Parathyroid adenoma (tissue), 2 donors: ENCODE results near the gene WRAP73.

Experiments used
- H2AFZ ChIP-seq: fragments of 300-600 bp; sonication (generic); one replicate; pipeline ENCODE4 v1.7.0; 2017; ENCODE audit warnings: antibody characterized with exemption, mild to moderate bottlenecking
- H3K27ac ChIP-seq: fragments of 300-600 bp; sonication (generic); one replicate; pipeline ENCODE4 v1.7.0; 2017
- H3K27me3 ChIP-seq: fragments of 300-600 bp; sonication (generic); one replicate; pipeline ENCODE4 v1.7.0; 2017; ENCODE audit warnings: low read length; ENCODE audit not compliant: control insufficient read depth, insufficient read depth
- H3K36me3 ChIP-seq: fragments of 300-600 bp; sonication (generic); one replicate; pipeline ENCODE4 v1.7.0; 2017; ENCODE audit warnings: low read length; ENCODE audit not compliant: control insufficient read depth, insufficient read depth
- H3K4me1 ChIP-seq: fragments of 300-600 bp; sonication (generic); one replicate; pipeline ENCODE4 v1.7.0; 2017; ENCODE audit warnings: control low read depth
- H3K4me2 ChIP-seq: fragments of 300-600 bp; sonication (generic); one replicate; pipeline ENCODE4 v1.7.0; 2017; ENCODE audit warnings: low read length
- H3K4me3 ChIP-seq: fragments of 300-600 bp; sonication (generic); one replicate; pipeline ENCODE4 v1.7.0; 2017; ENCODE audit warnings: low read depth, low read length
- H3K79me2 ChIP-seq: fragments of 300-600 bp; sonication (generic); one replicate; pipeline ENCODE4 v1.7.0; 2017; ENCODE audit warnings: control low read depth
- H3K9ac ChIP-seq: fragments of 300-600 bp; sonication (generic); one replicate; pipeline ENCODE4 v1.7.0; 2017; ENCODE audit warnings: mild to moderate bottlenecking
- H3K9me3 ChIP-seq: fragments of 300-600 bp; sonication (generic); one replicate; pipeline ENCODE4 v1.7.0; 2017; ENCODE audit warnings: low read length; ENCODE audit not compliant: control insufficient read depth
- TF ChIP-seq, protein P1 (sequence below): fragments of 300-600 bp; sonication (generic); IDR thresholded peaks from one replicate; pipeline ENCODE4 v1.7.0; 2017; ENCODE audit warnings: antibody characterized with exemption, mild to moderate bottlenecking
- donor health status: primary hyperparathyroidism.

The WRAP73 gene

DNA sequence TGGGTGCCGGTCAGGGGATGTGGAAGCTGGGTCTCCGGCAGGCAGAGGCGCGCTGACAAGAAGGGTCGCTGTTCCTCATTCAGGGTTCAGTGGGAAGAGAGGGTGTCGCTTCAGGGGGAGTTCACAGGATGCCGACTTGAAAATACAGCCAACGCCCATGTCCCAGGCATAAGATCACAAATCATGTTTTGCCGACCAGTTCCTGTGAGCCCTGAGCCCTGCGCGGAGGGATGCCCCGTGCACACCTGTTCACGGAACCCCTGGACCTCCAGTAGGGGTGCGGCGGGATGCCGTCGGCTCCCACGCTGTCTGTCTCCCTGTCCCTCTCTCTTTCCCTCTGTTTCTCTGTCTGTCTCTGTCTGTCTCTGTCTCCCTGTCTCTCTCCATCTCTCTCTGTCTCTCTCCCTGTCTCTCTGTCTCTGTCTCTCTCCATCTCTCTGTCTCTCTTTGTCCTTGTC, 29.2 kb upstream of the WRAP73 start:
- Histone ChIP-seq H3K4me3 (no peak overlapping the region), H3K27me3 (no peaks in the 10 kb centered on the region), H3K9me3 (no peaks in the 10 kb centered on the region), H3K79me2 (no peaks in the 10 kb centered on the region), H2AFZ (no peak overlapping the region), H3K4me1 (no peaks in the 10 kb centered on the region), H3K27ac (no peak overlapping the region), H3K9ac (no peak overlapping the region), H3K36me3 (no peaks in the 10 kb centered on the region), H3K4me2 (no peak overlapping the region)
- TF ChIP-seq, protein P1, sequence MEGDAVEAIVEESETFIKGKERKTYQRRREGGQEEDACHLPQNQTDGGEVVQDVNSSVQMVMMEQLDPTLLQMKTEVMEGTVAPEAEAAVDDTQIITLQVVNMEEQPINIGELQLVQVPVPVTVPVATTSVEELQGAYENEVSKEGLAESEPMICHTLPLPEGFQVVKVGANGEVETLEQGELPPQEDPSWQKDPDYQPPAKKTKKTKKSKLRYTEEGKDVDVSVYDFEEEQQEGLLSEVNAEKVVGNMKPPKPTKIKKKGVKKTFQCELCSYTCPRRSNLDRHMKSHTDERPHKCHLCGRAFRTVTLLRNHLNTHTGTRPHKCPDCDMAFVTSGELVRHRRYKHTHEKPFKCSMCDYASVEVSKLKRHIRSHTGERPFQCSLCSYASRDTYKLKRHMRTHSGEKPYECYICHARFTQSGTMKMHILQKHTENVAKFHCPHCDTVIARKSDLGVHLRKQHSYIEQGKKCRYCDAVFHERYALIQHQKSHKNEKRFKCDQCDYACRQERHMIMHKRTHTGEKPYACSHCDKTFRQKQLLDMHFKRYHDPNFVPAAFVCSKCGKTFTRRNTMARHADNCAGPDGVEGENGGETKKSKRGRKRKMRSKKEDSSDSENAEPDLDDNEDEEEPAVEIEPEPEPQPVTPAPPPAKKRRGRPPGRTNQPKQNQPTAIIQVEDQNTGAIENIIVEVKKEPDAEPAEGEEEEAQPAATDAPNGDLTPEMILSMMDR = no peak

DNA sequence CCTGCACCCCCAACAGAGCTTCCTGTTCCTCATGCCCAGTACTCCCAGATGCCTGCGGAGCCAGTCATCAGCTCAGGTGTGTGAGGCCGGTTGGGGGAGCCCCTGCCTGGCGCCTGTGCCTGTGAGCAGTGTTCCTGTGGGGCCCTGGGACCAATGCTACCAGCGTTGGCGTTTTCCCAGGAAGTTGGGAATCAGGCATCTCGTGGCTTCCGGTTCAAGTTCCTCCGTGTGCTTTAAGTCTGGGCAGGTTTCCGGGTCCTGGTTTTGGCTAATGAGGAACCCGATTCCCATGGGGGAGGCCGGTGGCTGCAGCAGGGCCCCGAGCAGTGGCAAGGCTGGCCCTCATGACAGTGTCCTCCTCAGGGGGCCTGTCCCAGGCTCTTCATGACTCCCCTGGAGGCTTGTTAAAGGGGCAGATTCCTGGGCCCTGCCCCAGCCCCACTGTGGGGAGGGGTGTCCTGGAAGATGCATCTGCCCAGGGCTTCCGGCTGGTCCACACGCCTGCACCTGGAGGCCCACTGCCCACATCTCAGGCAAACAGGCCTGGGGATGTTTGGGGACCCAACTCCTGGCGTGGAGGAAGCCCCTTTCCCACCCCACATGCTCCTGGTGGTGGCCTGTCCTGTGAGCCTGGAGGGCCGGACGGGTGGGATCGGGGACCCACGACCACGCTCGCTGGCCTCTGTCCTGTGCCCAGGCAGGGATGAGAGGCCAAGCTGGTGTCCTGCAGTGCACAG, 28.6 kb upstream of the WRAP73 start:
- Histone ChIP-seq H3K9ac (no peak overlapping the region), H3K27me3 (no peaks in the 10 kb centered on the region), H3K4me2 (no peak overlapping the region), H3K4me3 (no peak overlapping the region), H3K27ac (no peak overlapping the region), H3K9me3 (no peaks in the 10 kb centered on the region), H3K79me2 (no peaks in the 10 kb centered on the region), H2AFZ (no peak overlapping the region), H3K4me1 (no peaks in the 10 kb centered on the region), H3K36me3 (no peaks in the 10 kb centered on the region)
- TF ChIP-seq, protein P1 = no peak

DNA sequence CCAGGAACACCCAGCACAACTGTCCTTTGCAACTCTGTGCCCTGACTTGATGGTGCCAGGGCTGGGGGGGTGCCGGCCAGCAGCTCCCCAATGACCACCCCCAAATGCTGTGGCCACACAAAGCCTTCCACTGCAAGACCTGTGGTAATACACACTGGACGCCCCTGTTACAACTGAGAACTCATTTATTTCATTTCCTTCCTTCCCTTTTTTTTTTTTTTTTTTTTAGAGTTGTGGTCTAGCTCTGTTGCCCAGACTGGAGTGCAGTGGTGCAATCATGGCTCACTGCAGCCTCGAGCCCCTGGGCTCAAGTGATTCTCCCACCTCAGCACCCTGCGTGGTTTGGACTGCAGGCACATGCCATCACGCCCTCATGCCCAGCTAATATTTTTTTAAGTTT, 27.6 kb upstream of the WRAP73 start:
- no peak overlapping the region for H3K27ac ChIP-seq
- TF ChIP-seq, protein P1 = no peak
- H3K4me1 ChIP-seq = no peaks in the 10 kb centered on the region
- no peaks in the 10 kb centered on the region for H3K27me3 ChIP-seq
- no peaks in the 10 kb centered on the region for H3K79me2 ChIP-seq
- H3K4me2 ChIP-seq = no peak overlapping the region
- no peak overlapping the region for H3K9ac ChIP-seq
- H3K9me3 ChIP-seq = no peaks in the 10 kb centered on the region
- no peak overlapping the region for H2AFZ ChIP-seq
- no peak overlapping the region for H3K4me3 ChIP-seq
- H3K36me3 ChIP-seq = no peaks in the 10 kb centered on the region

DNA sequence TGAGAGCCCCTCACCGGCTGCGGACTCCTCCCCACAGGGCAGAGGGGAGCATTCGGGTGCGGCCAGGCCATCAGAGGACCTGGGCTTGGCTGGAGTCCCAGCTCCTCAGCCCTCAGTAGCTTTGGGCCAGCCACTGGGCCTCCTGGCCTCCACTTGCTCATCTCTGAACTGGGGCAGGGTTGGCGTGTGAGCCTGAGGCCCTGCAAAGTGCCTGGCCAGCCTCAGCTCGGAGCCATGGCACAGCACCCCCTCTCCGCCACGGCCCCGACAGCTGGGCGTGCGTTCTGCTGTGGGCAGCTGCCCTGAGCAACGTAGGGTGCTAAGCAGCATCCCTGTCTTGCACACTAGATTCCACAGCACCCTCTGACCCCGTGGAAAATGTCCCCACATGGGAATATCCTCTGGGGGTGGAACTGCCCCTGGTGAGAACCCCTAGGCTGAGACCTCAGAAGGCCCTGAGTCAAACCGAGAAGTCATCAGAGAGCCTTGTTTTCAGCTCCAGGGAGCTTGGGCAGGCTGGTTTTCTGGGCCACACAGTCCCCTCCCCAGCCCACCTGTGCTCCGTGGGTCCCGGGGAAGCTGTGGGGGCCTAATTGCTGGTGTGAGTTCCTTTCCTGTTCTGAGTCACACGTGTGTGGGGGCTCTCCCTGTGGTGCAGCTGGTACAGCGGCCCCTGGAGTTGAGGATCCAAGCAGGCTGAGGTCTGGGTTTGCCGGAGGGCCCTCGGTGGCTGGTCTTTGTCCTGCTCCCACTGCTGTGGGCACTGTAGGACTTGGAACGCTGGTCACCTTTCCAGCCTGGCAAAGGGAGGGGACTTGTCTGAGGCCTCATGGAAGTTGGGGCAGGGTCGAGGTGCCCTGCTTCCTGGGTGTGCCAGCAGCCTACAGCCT, 26.9 kb upstream of the WRAP73 start:
- H3K36me3 ChIP-seq = no peaks in the 10 kb centered on the region
- TF ChIP-seq, protein P1 = no peak
- H3K4me1 ChIP-seq = no peaks in the 10 kb centered on the region
- H2AFZ ChIP-seq = no peak overlapping the region
- no peak overlapping the region for H3K9ac ChIP-seq
- H3K9me3 ChIP-seq = no peaks in the 10 kb centered on the region
- H3K4me3 ChIP-seq = no peak overlapping the region
- H3K4me2 ChIP-seq = no peak overlapping the region
- no peak overlapping the region for H3K27ac ChIP-seq
- H3K79me2 ChIP-seq = no peaks in the 10 kb centered on the region
- no peaks in the 10 kb centered on the region for H3K27me3 ChIP-seq
